GM20000 (cell line): ENCODE data around the gene DTX1.
A peak's percentile ranks its signal among the peaks of the same experiment; 100 is the strongest.

ENCODE experiments used
- DNase-seq: peaks from one replicate; pipeline ENCODE4 v3.0.0; 2012; ENCODE audit warnings: low spot score
- TF ChIP-seq, protein P1 (sequence below): IDR thresholded peaks from 2 replicates; pipeline ENCODE4 v1.5.1; 2012; ENCODE audit warnings: mild to moderate bottlenecking, control low read depth; ENCODE audit errors: extremely low read depth, missing control alignments

DTX1 gene

DNA sequence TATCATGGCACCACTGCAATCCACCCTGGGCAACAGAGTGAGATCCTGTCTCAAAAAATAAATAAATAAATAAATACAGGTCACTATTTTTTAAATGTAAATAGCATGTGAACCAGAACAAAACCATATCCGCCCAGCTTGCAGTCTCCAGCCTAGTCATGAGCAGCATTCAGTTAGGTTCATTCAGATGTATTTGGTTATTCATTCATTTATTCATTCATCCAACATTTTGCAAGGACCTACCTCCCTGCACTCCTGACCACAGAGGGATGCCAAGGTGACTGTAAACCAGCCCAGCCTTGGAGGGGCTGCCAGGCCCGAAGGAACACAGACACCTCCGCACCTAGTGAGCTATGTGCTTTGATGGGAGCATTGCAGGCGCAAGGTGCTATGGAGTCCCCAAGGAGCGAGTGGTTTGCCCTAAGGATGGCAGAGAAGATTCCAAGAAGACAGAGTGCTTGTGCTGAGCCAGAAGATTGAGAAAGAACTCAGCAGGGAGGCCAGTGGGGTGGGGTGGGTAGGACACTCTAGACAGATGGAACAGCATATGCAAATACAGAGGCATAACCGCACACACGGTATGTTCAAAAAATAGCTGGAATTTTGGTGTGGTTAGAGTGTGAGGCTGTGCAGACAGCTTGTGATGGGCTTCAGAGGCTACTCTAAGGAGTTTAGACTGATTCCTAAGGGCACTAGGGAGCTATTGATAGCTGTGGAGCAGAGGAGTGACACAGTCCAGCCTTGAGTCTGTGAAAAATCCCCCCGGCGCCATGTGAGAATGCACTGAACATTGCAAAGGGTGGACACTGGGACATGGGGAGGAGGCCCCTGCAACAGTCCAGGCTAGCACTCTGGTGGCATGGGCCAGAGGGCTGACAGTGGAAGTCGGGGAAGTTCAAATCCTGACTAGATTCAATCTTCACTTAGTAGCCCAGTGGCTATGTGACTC, 11.7 kb downstream of the DTX1 start:
- TF ChIP-seq, protein P1, sequence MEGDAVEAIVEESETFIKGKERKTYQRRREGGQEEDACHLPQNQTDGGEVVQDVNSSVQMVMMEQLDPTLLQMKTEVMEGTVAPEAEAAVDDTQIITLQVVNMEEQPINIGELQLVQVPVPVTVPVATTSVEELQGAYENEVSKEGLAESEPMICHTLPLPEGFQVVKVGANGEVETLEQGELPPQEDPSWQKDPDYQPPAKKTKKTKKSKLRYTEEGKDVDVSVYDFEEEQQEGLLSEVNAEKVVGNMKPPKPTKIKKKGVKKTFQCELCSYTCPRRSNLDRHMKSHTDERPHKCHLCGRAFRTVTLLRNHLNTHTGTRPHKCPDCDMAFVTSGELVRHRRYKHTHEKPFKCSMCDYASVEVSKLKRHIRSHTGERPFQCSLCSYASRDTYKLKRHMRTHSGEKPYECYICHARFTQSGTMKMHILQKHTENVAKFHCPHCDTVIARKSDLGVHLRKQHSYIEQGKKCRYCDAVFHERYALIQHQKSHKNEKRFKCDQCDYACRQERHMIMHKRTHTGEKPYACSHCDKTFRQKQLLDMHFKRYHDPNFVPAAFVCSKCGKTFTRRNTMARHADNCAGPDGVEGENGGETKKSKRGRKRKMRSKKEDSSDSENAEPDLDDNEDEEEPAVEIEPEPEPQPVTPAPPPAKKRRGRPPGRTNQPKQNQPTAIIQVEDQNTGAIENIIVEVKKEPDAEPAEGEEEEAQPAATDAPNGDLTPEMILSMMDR, result no peak
- no peak for DNase-seq

- TF ChIP-seq, protein P1, result no peak
Observed at GRCh38 chr12:113069149-113069548, 12.6 kb downstream of the DTX1 start.

GRCh38 chr12:113069751-113070116, 13.2 kb downstream of the DTX1 start:
- TF ChIP-seq, protein P1, result no peak
- no peak for DNase-seq

More at GRCh38 chr12:113069149-113069548, 12.6 kb downstream of the DTX1 start:
- no peak for DNase-seq

GRCh38 chr12:113070117-113070906, 13.8 kb downstream of the DTX1 start:
- DNase-seq, result peak; percentile 88
- TF ChIP-seq, protein P1, result no peak

DNA sequence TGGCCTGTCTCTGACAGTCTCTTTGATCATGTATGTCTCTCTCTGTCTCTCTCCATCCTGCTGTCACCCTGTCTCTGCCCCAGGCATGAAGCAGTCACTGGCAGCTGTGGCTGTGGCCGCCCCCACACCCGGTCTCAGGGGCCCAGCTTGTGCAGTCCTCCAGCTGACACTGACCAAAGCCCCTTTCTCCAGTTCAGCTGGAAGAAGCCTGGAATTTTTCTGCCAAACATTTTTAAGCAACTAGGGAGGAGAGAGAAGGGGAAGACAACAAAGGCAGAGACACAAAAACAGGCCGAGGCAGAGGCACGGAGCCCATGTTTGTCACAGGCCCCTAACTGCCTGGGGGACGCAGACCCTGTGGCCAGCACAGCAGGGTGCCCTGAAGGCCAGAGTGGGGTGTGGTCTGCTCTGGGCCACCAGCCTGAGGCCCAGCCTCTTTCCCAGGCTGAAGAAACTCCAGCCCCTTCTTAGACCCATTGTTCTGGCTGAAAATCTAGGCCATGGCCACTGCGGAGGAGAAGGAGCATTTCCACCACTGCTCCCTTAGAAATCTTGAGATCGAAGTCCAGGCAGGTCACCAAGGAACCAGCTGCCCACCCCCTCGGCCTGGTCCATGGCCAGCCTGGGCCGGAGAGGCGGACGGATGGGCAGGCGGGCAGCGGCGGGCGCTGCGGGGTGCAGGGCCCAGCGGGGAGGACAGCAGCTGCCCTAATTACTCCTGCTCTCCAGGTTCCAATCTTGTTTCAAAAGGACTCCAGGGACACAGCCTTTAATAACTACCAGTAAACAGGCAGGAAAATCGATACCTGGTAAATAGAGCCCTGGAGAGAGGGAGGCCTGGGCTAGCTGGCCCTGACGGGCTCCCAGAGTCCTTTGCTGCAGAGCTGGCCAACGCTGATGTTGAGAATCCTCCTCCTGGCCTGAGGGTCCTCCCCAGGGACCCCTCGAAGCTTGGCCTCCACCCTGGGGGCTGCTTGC, 14.9 kb downstream of the DTX1 start:
- no peak for DNase-seq

DNA sequence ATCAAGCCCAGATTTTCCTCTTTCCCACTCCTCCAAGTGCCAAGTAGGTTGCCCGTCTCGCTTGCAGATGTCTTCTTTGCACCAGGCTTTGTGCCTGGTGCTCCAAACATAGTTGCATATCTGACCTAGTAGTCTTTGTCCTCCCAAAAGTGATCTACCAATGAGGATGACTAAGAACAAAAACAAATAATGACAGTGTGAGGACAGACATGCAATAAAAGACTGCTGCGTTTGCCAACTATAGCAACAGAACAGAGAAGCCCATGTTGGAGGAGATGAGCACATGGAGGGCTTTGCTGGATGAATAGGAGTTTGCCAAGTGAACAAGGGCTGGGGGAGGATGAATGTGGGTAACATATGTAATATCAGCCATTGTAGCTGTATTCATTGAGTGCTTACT, 15.6 kb downstream of the DTX1 start:
- TF ChIP-seq, protein P1, result no peak
- DNase-seq, result no peak

More for the DNA sequence above, 14.9 kb downstream of the DTX1 start:
- TF ChIP-seq, protein P1, result no peak
